HCT116 (cell line): ENCODE measurements around the gene OTOG. TPM values are rescaled to one million over a fixed set of nuclear protein-coding genes. Genes with fewer than 3 reads are reported as not detected.

Experiments used
- ATAC-seq: fragments of 200-7000 bp; cut with Tn5 transposase; 2 replicates; pipeline ENCODE4 v1.9.1; 2020; ENCODE audit warnings: mild to moderate bottlenecking, moderate library complexity
- BruUV-seq: library from RNA; stranded (reverse); fragments of 400-500 nt; replicated peaks from 2 replicates; lab custom pipeline; 2021; lab: Mats Ljungman, UMichigan
- CTCF ChIA-PET: fragments of 300-600 bp; sonication (Branson Sonifier 250); formaldehyde crosslinking; loops from one replicate; lab custom pipeline; 2021; ENCODE audit warnings: antibody characterized with exemption; lab: Charles Lee
- POLR2A ChIA-PET: fragments of 300-600, 350-600 bp; sonication (Branson Sonifier 250); formaldehyde crosslinking; loops from one replicate; lab custom pipeline; 2021; ENCODE audit warnings: antibody characterized with exemption; lab: Charles Lee
- RAD21 ChIA-PET, 2 experiments: fragments of 300-600 bp; sonication (Branson Sonifier 250); formaldehyde crosslinking; loops; one replicate each; lab custom pipeline; 2023; ENCODE audit warnings: low total read pairs in 2 of 2; ENCODE audit not compliant: uncharacterized antibody in 2 of 2, unreplicated experiment in 2 of 2, low non-redundant PET in 1 of 2; lab: Charles Lee
- DNase-seq: peaks from one replicate; pipeline ENCODE4 v3.0.0-alpha.2; 2010; ENCODE audit warnings: low read depth, low spot score
- H2AFZ ChIP-seq: fragments of 200-600 bp; shearing (Covaris generic), sonication (generic); 2 replicates; pipeline ENCODE4 v1.6.1; 2017; ENCODE audit warnings: low read depth, mixed run types, mixed read lengths, antibody characterized with exemption, low read length; ENCODE audit not compliant: poor library complexity, severe bottlenecking
- H3K27ac ChIP-seq: 2 replicates; pipeline ENCODE4 v1.5.1; 2012; ENCODE audit warnings: low read depth, low read length
- H3K27me3 ChIP-seq: fragments of 200-600 bp; sonication (generic); 2 replicates; pipeline ENCODE4 v1.6.1; 2016; ENCODE audit warnings: mixed run types, low read length, mixed read lengths; ENCODE audit not compliant: insufficient read depth
- H3K36me3 ChIP-seq, 2 experiments: fragments of 200-500 bp in 1 of 2; fragments of 200-600 bp in 1 of 2; sonication (Bioruptor generic) in 1 of 2; sonication (generic) in 1 of 2; 2 replicates each; pipeline versions ENCODE4 v1.5.1 to v1.6.1; 2014 to 2016; ENCODE audit warnings: low read length in 2 of 2, inconsistent platforms in 1 of 2, mixed read lengths in 1 of 2, mixed run types in 1 of 2; ENCODE audit not compliant: insufficient read depth in 2 of 2, control insufficient read depth in 1 of 2
- H3K4me1 ChIP-seq, 2 experiments: fragments of 200-600 bp in 1 of 2; sonication (generic) in 1 of 2; 2 replicates each; pipeline versions ENCODE4 v1.5.1 to v1.6.1; 2012 to 2017; ENCODE audit warnings: low read length in 2 of 2, inconsistent platforms in 1 of 2, mild to moderate bottlenecking in 1 of 2, mixed read lengths in 1 of 2, mixed run types in 1 of 2, moderate library complexity in 1 of 2; ENCODE audit not compliant: insufficient read depth in 2 of 2, control insufficient read depth in 1 of 2
- H3K4me2 ChIP-seq: fragments of 200-600 bp; sonication (generic); 2 replicates; pipeline ENCODE4 v1.6.1; 2017; ENCODE audit warnings: mixed run types, low read length, mixed read lengths
- H3K4me3 ChIP-seq, 2 experiments: fragments of 200-600 bp in 1 of 2; sonication (generic) in 1 of 2; replicated peaks in 1 of 2; 2 replicates each; pipeline ENCODE4 v1.5.1; 2011 to 2016; ENCODE audit warnings: low read length in 2 of 2, control low read depth in 1 of 2, low read depth in 1 of 2, mild to moderate bottlenecking in 1 of 2, mixed read lengths in 1 of 2, mixed run types in 1 of 2
- H3K79me2 ChIP-seq: fragments of 200-600 bp; sonication (generic); 2 replicates; pipeline ENCODE4 v1.6.1; 2017; ENCODE audit warnings: mild to moderate bottlenecking, mixed run types, low read length, moderate library complexity, mixed read lengths; ENCODE audit not compliant: insufficient read depth
- H3K9ac ChIP-seq: fragments of 200-600 bp; sonication (generic); 2 replicates; pipeline ENCODE4 v1.6.1; 2016; ENCODE audit warnings: low read length, mixed read lengths
- H3K9me2 ChIP-seq: fragments of 200-600 bp; sonication (generic), shearing (Covaris generic); 2 replicates; pipeline ENCODE4 v1.6.1; 2017; ENCODE audit warnings: mixed run types, mild to moderate bottlenecking, moderate library complexity; ENCODE audit not compliant: insufficient read depth
- H3K9me3 ChIP-seq, 2 experiments: fragments of 200-500 bp in 1 of 2; fragments of 200-600 bp in 1 of 2; sonication (Bioruptor generic) in 1 of 2; sonication (generic) in 1 of 2; 2 replicates each; pipeline ENCODE4 v1.6.1; 2014 to 2017; ENCODE audit warnings: low read length in 2 of 2, mixed read lengths in 2 of 2, inconsistent platforms in 1 of 2, low read depth in 1 of 2, mild to moderate bottlenecking in 1 of 2, mixed run types in 1 of 2, moderate library complexity in 1 of 2; ENCODE audit not compliant: control insufficient read depth in 1 of 2, insufficient read depth in 1 of 2
- H4K20me1 ChIP-seq: fragments of 200-600 bp; sonication (generic), shearing (Covaris generic); 2 replicates; pipeline ENCODE4 v1.6.1; 2017; ENCODE audit warnings: mixed run types, mild to moderate bottlenecking, moderate library complexity; ENCODE audit not compliant: insufficient read depth
- ELF1 ChIP-seq: IDR thresholded peaks from 2 replicates; pipeline ENCODE4 v1.6.1; 2012; ENCODE audit warnings: low read depth, borderline replicate concordance
- EZH2 ChIP-seq: fragments of 200-600 bp; sonication (generic); IDR thresholded peaks from 2 replicates; pipeline ENCODE4 v1.6.1; 2017; ENCODE audit warnings: antibody characterized with exemption, mixed run types
- EZH2phosphoT487 ChIP-seq: fragments of 200-600 bp; IDR thresholded peaks from 2 replicates; pipeline ENCODE4 v1.6.1; 2018; ENCODE audit warnings: antibody characterized with exemption, borderline replicate concordance
- JUND ChIP-seq: IDR thresholded peaks from 2 replicates; pipeline ENCODE4 v1.6.1; 2012
- POLR2A ChIP-seq: IDR thresholded peaks from 2 replicates; pipeline ENCODE4 v1.7.0; 2011; ENCODE audit warnings: borderline replicate concordance; ENCODE audit not compliant: insufficient read depth, insufficient read length; ENCODE audit errors: extremely low read depth
- RAD21 ChIP-seq: IDR thresholded peaks from 2 replicates; pipeline ENCODE4 v1.6.1; 2012; ENCODE audit warnings: low read depth, mild to moderate bottlenecking
- SIN3A ChIP-seq: IDR thresholded peaks from 2 replicates; pipeline ENCODE4 v1.6.1; 2012; ENCODE audit warnings: low read depth
- SRF ChIP-seq: IDR thresholded peaks from 2 replicates; pipeline ENCODE4 v1.6.1; 2012; ENCODE audit warnings: low read depth
- TCF7L2 ChIP-seq: IDR thresholded peaks from 2 replicates; pipeline ENCODE4 v1.7.0; 2011; ENCODE audit warnings: borderline replicate concordance, inconsistent platforms; ENCODE audit not compliant: insufficient read depth, insufficient read length; ENCODE audit errors: extremely low read depth
- YY1 ChIP-seq: IDR thresholded peaks from 2 replicates; pipeline ENCODE4 v1.6.1; 2011; ENCODE audit warnings: low read length, low read depth, moderate library complexity, mild to moderate bottlenecking; ENCODE audit not compliant: insufficient replicate concordance; ENCODE audit errors: extremely low read depth
- ZFX ChIP-seq: fragments of 450-650 bp; IDR thresholded peaks from 2 replicates; pipeline ENCODE4 v1.6.1; 2017
- intact Hi-C: fragments of 100-400 bp; cut with micrococcal nuclease; formaldehyde crosslinking; loops from 2 replicates; pipeline ENCODE4 v1.10.0; 2022
- total RNA-seq: library from RNA; stranded (reverse); gene quantifications from one replicate; pipeline ENCODE4 v1.2.1, GENCODE V29; 2021; ENCODE audit not compliant: unreplicated experiment
- TF ChIP-seq, protein P1 (sequence below): IDR thresholded peaks from 2 replicates; pipeline ENCODE4 v1.6.1; 2012
- TF ChIP-seq, protein P2 (sequence below): IDR thresholded peaks from 2 replicates; pipeline ENCODE4 v1.6.1; 2012; ENCODE audit warnings: low read depth

The OTOG gene
- total RNA-seq, 1 experiment from 2014 or later: 0.07 TPM

GRCh38 chr11:17634776-17635550, 87.9 kb downstream of the OTOG start:
- TF ChIP-seq EZH2phosphoT487 (no peak), ZFX (no peak), SIN3A (no peak), JUND (no peak), POLR2A (no peak), TCF7L2 (no peak), ELF1 (no peak), YY1 (no peak), SRF (no peak), RAD21 (no peak), EZH2 (no peak)
- TF ChIP-seq, protein P1, sequence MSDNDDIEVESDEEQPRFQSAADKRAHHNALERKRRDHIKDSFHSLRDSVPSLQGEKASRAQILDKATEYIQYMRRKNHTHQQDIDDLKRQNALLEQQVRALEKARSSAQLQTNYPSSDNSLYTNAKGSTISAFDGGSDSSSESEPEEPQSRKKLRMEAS: no peak
- TF ChIP-seq, protein P2, sequence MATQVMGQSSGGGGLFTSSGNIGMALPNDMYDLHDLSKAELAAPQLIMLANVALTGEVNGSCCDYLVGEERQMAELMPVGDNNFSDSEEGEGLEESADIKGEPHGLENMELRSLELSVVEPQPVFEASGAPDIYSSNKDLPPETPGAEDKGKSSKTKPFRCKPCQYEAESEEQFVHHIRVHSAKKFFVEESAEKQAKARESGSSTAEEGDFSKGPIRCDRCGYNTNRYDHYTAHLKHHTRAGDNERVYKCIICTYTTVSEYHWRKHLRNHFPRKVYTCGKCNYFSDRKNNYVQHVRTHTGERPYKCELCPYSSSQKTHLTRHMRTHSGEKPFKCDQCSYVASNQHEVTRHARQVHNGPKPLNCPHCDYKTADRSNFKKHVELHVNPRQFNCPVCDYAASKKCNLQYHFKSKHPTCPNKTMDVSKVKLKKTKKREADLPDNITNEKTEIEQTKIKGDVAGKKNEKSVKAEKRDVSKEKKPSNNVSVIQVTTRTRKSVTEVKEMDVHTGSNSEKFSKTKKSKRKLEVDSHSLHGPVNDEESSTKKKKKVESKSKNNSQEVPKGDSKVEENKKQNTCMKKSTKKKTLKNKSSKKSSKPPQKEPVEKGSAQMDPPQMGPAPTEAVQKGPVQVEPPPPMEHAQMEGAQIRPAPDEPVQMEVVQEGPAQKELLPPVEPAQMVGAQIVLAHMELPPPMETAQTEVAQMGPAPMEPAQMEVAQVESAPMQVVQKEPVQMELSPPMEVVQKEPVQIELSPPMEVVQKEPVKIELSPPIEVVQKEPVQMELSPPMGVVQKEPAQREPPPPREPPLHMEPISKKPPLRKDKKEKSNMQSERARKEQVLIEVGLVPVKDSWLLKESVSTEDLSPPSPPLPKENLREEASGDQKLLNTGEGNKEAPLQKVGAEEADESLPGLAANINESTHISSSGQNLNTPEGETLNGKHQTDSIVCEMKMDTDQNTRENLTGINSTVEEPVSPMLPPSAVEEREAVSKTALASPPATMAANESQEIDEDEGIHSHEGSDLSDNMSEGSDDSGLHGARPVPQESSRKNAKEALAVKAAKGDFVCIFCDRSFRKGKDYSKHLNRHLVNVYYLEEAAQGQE: no peak
- TF ChIP-seq, all 23 proteins: peak for 0
- Histone ChIP-seq H3K27ac (no peak overlapping the region), H3K4me3 (no peak overlapping the region), H3K4me2 (no peak overlapping the region), H3K27me3 (no peaks in the 10 kb centered on the region), H3K9ac (no peak overlapping the region), H2AFZ (no peak overlapping the region), H3K4me1 (no peaks in the 10 kb centered on the region), H4K20me1 (no peaks in the 10 kb centered on the region), H3K9me3 (no peaks in the 10 kb centered on the region), H3K79me2 (no peaks in the 10 kb centered on the region), H3K9me2 (no peaks in the 10 kb centered on the region), H3K36me3 (no peaks in the 10 kb centered on the region)
- ChIA-PET RAD21 (no interaction called here), POLR2A (no interaction called here), CTCF (no interaction called here)
- no peak for DNase-seq
- no TSS peak for BruUV-seq
- intact Hi-C loops: no loop called here
- no peak for ATAC-seq
